Measurements from ENCODE around the gene CHN2.

The CHN2 gene

GRCh38 chr7:29364661-29365060 is 170.1 kb downstream of the CHN2 start:
- no peak for DNase-seq (ENCODE audit: low spot score)

GRCh38 chr7:29365423-29365822 is 170.8 kb downstream of the CHN2 start:
- no peak for DNase-seq (ENCODE audit: low spot score)

GRCh38 chr7:29367784-29368183 is 173.2 kb downstream of the CHN2 start:
- DNase-seq (ENCODE audit: low spot score) = no peak

GRCh38 chr7:29369909-29370488 is 175.4 kb downstream of the CHN2 start:
- DNase-seq (ENCODE audit: low spot score) = no peak

GRCh38 chr7:29370531-29371314 is 176.1 kb downstream of the CHN2 start:
- no peak for DNase-seq (ENCODE audit: low spot score)

GRCh38 chr7:29371472-29371871 is 176.9 kb downstream of the CHN2 start:
- DNase-seq (ENCODE audit: low spot score) = no peak

GRCh38 chr7:29372351-29373090 is 177.9 kb downstream of the CHN2 start:
- no peak for DNase-seq (ENCODE audit: low spot score)

- DNase-seq (ENCODE audit: low spot score) = peak; percentile 67
These were observed 181.3 kb downstream of the CHN2 start for GRCh38 chr7:29375641-29376562.

- no peak for DNase-seq (ENCODE audit: low spot score)
These were observed 183.1 kb downstream of the CHN2 start for GRCh38 chr7:29377718-29378117.

GRCh38 chr7:29379551-29379950 is 185.0 kb downstream of the CHN2 start:
- no peak for DNase-seq (ENCODE audit: low spot score)

- DNase-seq (ENCODE audit: low spot score) = no peak
These were observed 186.9 kb downstream of the CHN2 start for GRCh38 chr7:29381206-29382094.

- no peak for DNase-seq (ENCODE audit: low spot score)
These were observed 189.7 kb downstream of the CHN2 start for GRCh38 chr7:29384277-29384676.

- DNase-seq (ENCODE audit: low spot score) = no peak
These were observed 190.7 kb downstream of the CHN2 start for GRCh38 chr7:29385214-29385814.

GRCh38 chr7:29386196-29386765 is 191.7 kb downstream of the CHN2 start:
- DNase-seq (ENCODE audit: low spot score) = no peak

- DNase-seq (ENCODE audit: low spot score) = no peak
These were observed 196.7 kb downstream of the CHN2 start for GRCh38 chr7:29391262-29391661.

GRCh38 chr7:29394321-29394720 is 199.7 kb downstream of the CHN2 start:
- DNase-seq (ENCODE audit: low spot score) = no peak

- DNase-seq (ENCODE audit: low spot score) = no peak
These were observed 202.0 kb downstream of the CHN2 start for GRCh38 chr7:29396563-29396962.

GRCh38 chr7:29397398-29397797 is 202.8 kb downstream of the CHN2 start:
- no peak for DNase-seq (ENCODE audit: low spot score)

- no peak for DNase-seq (ENCODE audit: low spot score)
These were observed 203.4 kb downstream of the CHN2 start for GRCh38 chr7:29398011-29398410.

- DNase-seq (ENCODE audit: low spot score) = no peak
These were observed 205.9 kb downstream of the CHN2 start for GRCh38 chr7:29400437-29400836.

Measured in kidney capillary endothelial cell (primary cell).